Lung (tissue), 12 donors: ENCODE results near the gene RASAL2. TPM values are rescaled to one million over a fixed set of nuclear protein-coding genes. Genes with fewer than 3 reads are reported as not detected.
A peak's percentile ranks its signal among the peaks of the same experiment; 100 is the strongest.

Experiments used
- ATAC-seq: fragments of 200-7000 bp; cut with Tn5 transposase; one replicate; pipeline ENCODE4 v1.9.1; 2020; ENCODE audit warnings: moderate number of reproducible peaks; ENCODE audit not compliant: insufficient read depth, low FRiP score
- DNase-seq, 3 donors: peaks; one replicate each; pipeline ENCODE4 v3.0.0-alpha.2; 2013 to 2017
- H3K27ac ChIP-seq, 2 donors: one replicate each; pipeline ENCODE4 v1.5.1; 2013; ENCODE audit warnings: mild to moderate bottlenecking in 2 of 2, moderate library complexity in 2 of 2, control low read depth in 1 of 2, inconsistent platforms in 1 of 2, low read depth in 1 of 2, low read length in 1 of 2
- H3K27me3 ChIP-seq, 3 donors: one replicate each; pipeline ENCODE4 v1.5.1; 2013; ENCODE audit warnings: low read length in 2 of 3; ENCODE audit not compliant: control insufficient read depth in 3 of 3, insufficient read depth in 3 of 3
- H3K36me3 ChIP-seq, 4 donors: one replicate each; pipeline ENCODE4 v1.5.1; 2013; ENCODE audit warnings: low read length in 4 of 4, mild to moderate bottlenecking in 1 of 4, moderate library complexity in 1 of 4; ENCODE audit not compliant: control insufficient read depth in 4 of 4, insufficient read depth in 4 of 4
- H3K4me1 ChIP-seq, 5 donors: one replicate each; pipeline ENCODE4 v1.5.1; 2013; ENCODE audit warnings: low read length in 5 of 5, mild to moderate bottlenecking in 2 of 5, moderate library complexity in 1 of 5; ENCODE audit not compliant: control insufficient read depth in 5 of 5, insufficient read depth in 5 of 5
- H3K4me3 ChIP-seq: one replicate; pipeline ENCODE4 v1.5.1; 2013; ENCODE audit warnings: mild to moderate bottlenecking, control low read depth, moderate library complexity
- H3K9ac ChIP-seq, 2 donors: one replicate each; pipeline ENCODE4 v1.5.1; 2013; ENCODE audit warnings: low read length in 2 of 2, control low read depth in 1 of 2; ENCODE audit not compliant: insufficient read depth in 1 of 2
- H3K9me3 ChIP-seq, 4 donors: one replicate each; pipeline ENCODE4 v1.5.1; 2013; ENCODE audit warnings: low read length in 3 of 4, mild to moderate bottlenecking in 1 of 4, moderate library complexity in 1 of 4; ENCODE audit not compliant: control insufficient read depth in 4 of 4, insufficient read depth in 3 of 4
- CTCF ChIP-seq: IDR thresholded peaks from 2 replicates; pipeline ENCODE4 v1.5.1; 2012; ENCODE audit warnings: mild to moderate bottlenecking; ENCODE audit errors: control extremely low read depth, extremely low read depth
- WGBS, 2 donors: extraction: QIAGEN DNeasy Blood & Tissue Kit; methylation state at CpG; one replicate each; pipeline ENCODE4 v1.1.7; 2013; 5-methylcytosine and 5-hydroxymethylcytosine counted together
- polyA plus RNA-seq, 2 donors: library from polyadenylated mRNA; stranded (reverse); fragments of 200-250 nt; gene quantifications; one replicate each; pipeline ENCODE4 v1.2.1, GENCODE V29; 2013
- total RNA-seq, 2 donors: library from RNA; depleted of rRNA in 1 of 2; stranded (reverse); fragments of >200 nt in 1 of 2; gene quantifications; one replicate each; pipeline ENCODE4 v1.2.1, GENCODE V29; 2014 to 2021
- donor health status: control.
- donor health status: control.
- donor health status: Bipolar disorder and iron deficiency.
- donor health status: healthy.
- donor health status: DM: yes; HTN: yes; CAD: no.

Gene RASAL2
- total and polyA plus RNA-seq, 4 donors = 4.9 to 34.8 (median 15.8) TPM

GRCh38 chr1:178122283-178122682 lies 28.4 kb downstream of the RASAL2 start:
- no peak for DNase-seq
- Histone ChIP-seq H3K27ac (no peak overlapping the region), H3K9ac (no peak overlapping the region), H3K36me3 (peaks cover 0 to 2% (median 0%) of the 10 kb centered on the region in 4 donors), H3K4me3 (no peak overlapping the region), H3K9me3 (no peaks in the 10 kb centered on the region), H3K27me3 (no peaks in the 10 kb centered on the region), H3K4me1 (peaks cover 2 to 37% (median 5%) of the 10 kb centered on the region in 5 donors)
- ATAC-seq = no peak
- WGBS, 2 donors = 48 to 70% methylated on average over 1 of the region's 1 CpG
- TF ChIP-seq CTCF = no peak

- H3K9me3 ChIP-seq = no peaks in the 10 kb centered on the region
- peaks cover 2 to 40% (median 5%) of the 10 kb centered on the region in 5 donors for H3K4me1 ChIP-seq
- DNase-seq (no peak), ATAC-seq (no peak)
- TF ChIP-seq CTCF = no peak
- no peak overlapping the region for H3K27ac ChIP-seq
- H3K36me3 ChIP-seq = peaks cover 0 to 2% (median 0%) of the 10 kb centered on the region in 4 donors
- H3K9ac ChIP-seq = no peak overlapping the region
- H3K4me3 ChIP-seq = no peak overlapping the region
- H3K27me3 ChIP-seq = no peaks in the 10 kb centered on the region
Measured at GRCh38 chr1:178124115-178124514, 30.2 kb downstream of the RASAL2 start.

- H3K27me3 ChIP-seq = no peaks in the 10 kb centered on the region
- no peak for ATAC-seq
- H3K9ac ChIP-seq = no peak overlapping the region
- H3K4me1 ChIP-seq = peaks cover 2 to 32% (median 5%) of the 10 kb centered on the region in 5 donors
- H3K36me3 ChIP-seq = peaks cover 0 to 2% (median 0%) of the 10 kb centered on the region in 4 donors
- TF ChIP-seq CTCF = no peak
- H3K27ac ChIP-seq = peak overlapping the region in 1 of 2 donors; percentile 66
- DNase-seq = no peak
- no peaks in the 10 kb centered on the region for H3K9me3 ChIP-seq
- no peak overlapping the region for H3K4me3 ChIP-seq
Measured at GRCh38 chr1:178126261-178126660, 32.4 kb downstream of the RASAL2 start.

GRCh38 chr1:178126741-178127185 lies 32.9 kb downstream of the RASAL2 start:
- no peak overlapping the region for H3K4me3 ChIP-seq
- H3K27me3 ChIP-seq = no peaks in the 10 kb centered on the region
- peaks cover 2 to 27% (median 5%) of the 10 kb centered on the region in 5 donors for H3K4me1 ChIP-seq
- H3K36me3 ChIP-seq = peaks cover 0 to 2% (median 0%) of the 10 kb centered on the region in 4 donors
- peak in 1 of 3 donors; percentile 37 for DNase-seq
- WGBS, 2 donors = 61 to 91% methylated on average over 1 of the region's 1 CpG
- peak; percentile 88 for ATAC-seq
- TF ChIP-seq CTCF = no peak
- H3K27ac ChIP-seq = peak overlapping the region in 1 of 2 donors; percentile 66
- H3K9ac ChIP-seq = no peak overlapping the region
- no peaks in the 10 kb centered on the region for H3K9me3 ChIP-seq
